Sigmoid colon (tissue), 7 donors: ENCODE measurements around the gene GPR148. TPM values are rescaled to one million over a fixed set of nuclear protein-coding genes. Genes with fewer than 3 reads are reported as not detected.

ENCODE experiments used
- DNase-seq: peaks from one replicate; pipeline ENCODE4 v3.0.0-alpha.2; 2019
- H3K27ac ChIP-seq, 4 donors: fragments of 200-600 bp; sonication (generic); one replicate each; pipeline ENCODE4 v1.5.1; 2016 to 2019; ENCODE audit warnings: mild to moderate bottlenecking in 1 of 4
- H3K27me3 ChIP-seq, 3 donors: fragments of 200-600 bp; sonication (generic); one replicate each; pipeline ENCODE4 v1.5.1; 2019; ENCODE audit warnings: mild to moderate bottlenecking in 1 of 3
- H3K36me3 ChIP-seq, 4 donors: fragments of 200-600 bp; sonication (generic); one replicate each; pipeline ENCODE4 v1.5.1; 2016 to 2019
- H3K4me1 ChIP-seq, 4 donors: fragments of 200-600 bp; sonication (generic); one replicate each; pipeline ENCODE4 v1.5.1; 2017 to 2019
- H3K4me3 ChIP-seq, 4 donors: fragments of 200-600 bp; sonication (generic); one replicate each; pipeline ENCODE4 v1.5.1; 2017 to 2019; ENCODE audit warnings: mild to moderate bottlenecking in 2 of 4, moderate library complexity in 1 of 4
- H3K9me3 ChIP-seq, 4 donors: fragments of 200-600 bp in 3 of 4; sonication (generic) in 3 of 4; one replicate each; pipeline versions ENCODE4 v1.5.1 to v1.6.1; 2013 to 2019
- EP300 ChIP-seq, 4 donors: sonication (generic); formaldehyde crosslinking; IDR thresholded peaks; one replicate each; pipeline ENCODE4 v1.6.1; 2017; ENCODE audit warnings: antibody characterized with exemption in 4 of 4
- POLR2A ChIP-seq, 2 donors: fragments of 450-650 bp; IDR thresholded peaks; one replicate each; pipeline ENCODE4 v1.6.1; 2016; ENCODE audit warnings: antibody characterized with exemption in 2 of 2, mild to moderate bottlenecking in 2 of 2, moderate library complexity in 2 of 2
- POLR2AphosphoS5 ChIP-seq, 4 donors: sonication (generic); formaldehyde crosslinking; IDR thresholded peaks; one replicate each; pipeline ENCODE4 v1.6.1; 2017; ENCODE audit warnings: antibody characterized with exemption in 4 of 4
- WGBS, 2 donors: extraction: QIAGEN DNeasy Blood & Tissue Kit; methylation state at CpG; one replicate each; pipeline ENCODE4 v1.1.7; 2013; 5-methylcytosine and 5-hydroxymethylcytosine counted together
- intact Hi-C: fragments of 100-400 bp; cut with DNase I; formaldehyde crosslinking; loops from one replicate; pipeline ENCODE4 v1.15.1; 2023
- polyA plus RNA-seq, 3 donors: library from polyadenylated mRNA; stranded (reverse); fragments of 200-250 nt; gene quantifications; one replicate each; pipeline ENCODE4 v1.2.3, GENCODE V29; 2013
- total RNA-seq, 4 donors: library from RNA; depleted of rRNA; stranded (reverse); fragments of >200 nt; gene quantifications; one replicate each; pipeline ENCODE4 v1.1.0, GENCODE V29; 2016
- TF ChIP-seq, protein P1 (sequence below), 4 experiments: fragments of 450-650 bp in 3 of 4; fragments of 200-600 bp in 1 of 4; IDR thresholded peaks; one replicate each; pipeline ENCODE4 v1.5.1; 2016 to 2019; ENCODE audit warnings: antibody characterized with exemption in 4 of 4, mild to moderate bottlenecking in 3 of 4, moderate library complexity in 2 of 4
- donor health status: healthy with polysubstance abuse.
- donor health status: Bipolar disorder and iron deficiency.
- donor health status: healthy.

Gene GPR148
- total and polyA plus RNA-seq, 7 donors: 0.04 TPM; not detected in 6

DNA sequence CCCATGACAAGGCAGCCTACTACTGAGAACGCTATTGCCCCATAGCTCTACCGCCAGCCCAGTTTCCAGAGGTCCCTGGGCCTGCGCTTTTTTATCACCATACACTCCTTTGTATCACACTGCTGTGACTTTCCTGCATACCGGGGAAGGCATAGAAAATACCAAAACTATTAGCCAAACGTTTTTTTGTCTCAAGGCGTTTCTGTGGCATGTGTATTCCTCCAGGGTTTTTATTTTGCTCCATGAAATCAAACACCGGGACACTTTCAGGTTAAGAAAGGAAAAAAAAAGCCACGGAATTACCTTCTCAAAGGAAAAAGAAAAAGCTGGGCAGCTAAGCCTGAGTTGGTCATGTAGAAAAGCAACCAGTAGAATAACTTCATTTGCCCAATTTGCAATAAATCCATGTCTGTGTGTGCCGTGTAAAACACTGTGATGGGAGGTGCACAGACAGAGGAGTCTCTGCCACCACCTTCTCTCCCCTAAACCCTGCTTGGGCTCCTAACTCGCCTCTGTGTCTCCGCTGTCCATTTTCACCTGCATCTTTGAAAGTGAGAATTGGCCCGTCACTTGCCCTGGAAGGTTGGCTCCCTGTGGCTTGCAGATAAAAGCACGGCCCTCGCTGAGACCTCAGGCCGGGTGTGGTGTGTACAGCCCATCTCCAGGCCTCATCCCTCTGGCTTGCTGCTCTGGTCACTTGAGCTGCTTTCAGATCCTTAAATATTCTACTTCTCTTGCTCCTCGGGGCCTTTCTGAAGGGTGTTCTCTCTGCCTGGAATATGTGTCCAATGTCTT lies 28.2 kb downstream of the GPR148 start:
- intact Hi-C loops: no loop called here
- 39 to 41% methylated on average over 16 of the region's 16 CpGs for WGBS, 2 donors

DNA sequence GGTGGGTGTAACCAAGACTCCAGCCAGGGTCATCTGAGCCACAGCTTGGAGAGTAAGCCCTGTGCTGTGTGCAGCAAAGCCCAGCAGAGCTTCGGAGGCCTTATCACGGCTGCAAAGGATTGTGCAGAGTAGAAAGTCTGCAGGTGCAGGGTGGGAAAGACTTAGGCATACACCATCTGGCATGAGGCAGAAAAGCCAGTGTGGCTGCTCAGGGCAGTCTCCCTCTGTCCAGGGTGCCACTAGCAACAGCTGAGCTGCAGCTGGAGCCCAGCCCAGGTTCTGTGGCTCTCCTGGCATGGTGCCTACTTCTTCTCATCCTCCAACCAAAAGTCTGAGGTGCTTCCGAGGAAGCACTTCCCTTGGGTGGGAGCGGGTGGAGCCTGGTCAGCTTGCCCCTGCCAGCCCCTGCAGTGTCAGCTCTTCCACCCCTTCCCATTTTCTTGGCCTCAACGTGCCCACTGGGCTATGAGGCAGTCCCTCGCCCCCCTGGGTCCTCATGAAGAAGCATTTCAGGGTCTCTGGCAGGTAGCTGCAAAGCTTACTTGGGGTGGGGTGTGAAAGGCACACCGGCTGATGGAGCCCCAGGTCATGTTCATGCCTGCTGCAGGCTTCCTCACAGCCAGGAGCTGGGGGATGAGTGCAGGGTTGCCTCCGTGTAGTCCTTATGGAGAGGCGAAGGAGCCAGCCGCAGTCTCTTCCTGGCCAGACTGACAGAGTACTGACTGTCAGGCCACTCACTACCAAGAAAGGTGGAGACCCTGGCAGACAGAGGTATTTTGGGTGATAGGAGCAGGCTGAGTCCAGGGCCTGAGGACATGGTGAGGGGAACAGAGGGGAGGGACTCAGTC lies 31.3 kb downstream of the GPR148 start:
- Histone ChIP-seq H3K4me3 (no peak overlapping the region), H3K36me3 (no peaks in the 10 kb centered on the region), H3K9me3 (no peaks in the 10 kb centered on the region), H3K27ac (no peak overlapping the region), H3K4me1 (peaks cover 0 to 5% (median 0%) of the 10 kb centered on the region in 4 donors), H3K27me3 (peaks cover 15 to 52% (median 35%) of the 10 kb centered on the region in 3 donors)
- intact Hi-C loops: no loop called here
- WGBS, 2 donors: 61 to 76% methylated on average over 10 of the region's 10 CpGs
- no peak for TF ChIP-seq EP300 (IDR thresholded peaks at IDR 0.05)
- TF ChIP-seq, protein P1, sequence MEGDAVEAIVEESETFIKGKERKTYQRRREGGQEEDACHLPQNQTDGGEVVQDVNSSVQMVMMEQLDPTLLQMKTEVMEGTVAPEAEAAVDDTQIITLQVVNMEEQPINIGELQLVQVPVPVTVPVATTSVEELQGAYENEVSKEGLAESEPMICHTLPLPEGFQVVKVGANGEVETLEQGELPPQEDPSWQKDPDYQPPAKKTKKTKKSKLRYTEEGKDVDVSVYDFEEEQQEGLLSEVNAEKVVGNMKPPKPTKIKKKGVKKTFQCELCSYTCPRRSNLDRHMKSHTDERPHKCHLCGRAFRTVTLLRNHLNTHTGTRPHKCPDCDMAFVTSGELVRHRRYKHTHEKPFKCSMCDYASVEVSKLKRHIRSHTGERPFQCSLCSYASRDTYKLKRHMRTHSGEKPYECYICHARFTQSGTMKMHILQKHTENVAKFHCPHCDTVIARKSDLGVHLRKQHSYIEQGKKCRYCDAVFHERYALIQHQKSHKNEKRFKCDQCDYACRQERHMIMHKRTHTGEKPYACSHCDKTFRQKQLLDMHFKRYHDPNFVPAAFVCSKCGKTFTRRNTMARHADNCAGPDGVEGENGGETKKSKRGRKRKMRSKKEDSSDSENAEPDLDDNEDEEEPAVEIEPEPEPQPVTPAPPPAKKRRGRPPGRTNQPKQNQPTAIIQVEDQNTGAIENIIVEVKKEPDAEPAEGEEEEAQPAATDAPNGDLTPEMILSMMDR (IDR thresholded peaks at IDR 0.05): no peak
- TF ChIP-seq POLR2A (IDR thresholded peaks at IDR 0.05): no peak
- TF ChIP-seq POLR2AphosphoS5 (IDR thresholded peaks at IDR 0.05): no peak
- no peak for DNase-seq

More for the DNA sequence above, 28.2 kb downstream of the GPR148 start:
- TF ChIP-seq, protein P1 (IDR thresholded peaks at IDR 0.05): no peak
- TF ChIP-seq POLR2AphosphoS5 (IDR thresholded peaks at IDR 0.05): no peak
- Histone ChIP-seq H3K36me3 (no peaks in the 10 kb centered on the region), H3K4me1 (peaks cover 0 to 5% (median 0%) of the 10 kb centered on the region in 4 donors), H3K27ac (no peak overlapping the region), H3K4me3 (no peak overlapping the region), H3K9me3 (no peaks in the 10 kb centered on the region), H3K27me3 (peaks cover 18 to 55% (median 32%) of the 10 kb centered on the region in 3 donors)
- no peak for DNase-seq

DNA sequence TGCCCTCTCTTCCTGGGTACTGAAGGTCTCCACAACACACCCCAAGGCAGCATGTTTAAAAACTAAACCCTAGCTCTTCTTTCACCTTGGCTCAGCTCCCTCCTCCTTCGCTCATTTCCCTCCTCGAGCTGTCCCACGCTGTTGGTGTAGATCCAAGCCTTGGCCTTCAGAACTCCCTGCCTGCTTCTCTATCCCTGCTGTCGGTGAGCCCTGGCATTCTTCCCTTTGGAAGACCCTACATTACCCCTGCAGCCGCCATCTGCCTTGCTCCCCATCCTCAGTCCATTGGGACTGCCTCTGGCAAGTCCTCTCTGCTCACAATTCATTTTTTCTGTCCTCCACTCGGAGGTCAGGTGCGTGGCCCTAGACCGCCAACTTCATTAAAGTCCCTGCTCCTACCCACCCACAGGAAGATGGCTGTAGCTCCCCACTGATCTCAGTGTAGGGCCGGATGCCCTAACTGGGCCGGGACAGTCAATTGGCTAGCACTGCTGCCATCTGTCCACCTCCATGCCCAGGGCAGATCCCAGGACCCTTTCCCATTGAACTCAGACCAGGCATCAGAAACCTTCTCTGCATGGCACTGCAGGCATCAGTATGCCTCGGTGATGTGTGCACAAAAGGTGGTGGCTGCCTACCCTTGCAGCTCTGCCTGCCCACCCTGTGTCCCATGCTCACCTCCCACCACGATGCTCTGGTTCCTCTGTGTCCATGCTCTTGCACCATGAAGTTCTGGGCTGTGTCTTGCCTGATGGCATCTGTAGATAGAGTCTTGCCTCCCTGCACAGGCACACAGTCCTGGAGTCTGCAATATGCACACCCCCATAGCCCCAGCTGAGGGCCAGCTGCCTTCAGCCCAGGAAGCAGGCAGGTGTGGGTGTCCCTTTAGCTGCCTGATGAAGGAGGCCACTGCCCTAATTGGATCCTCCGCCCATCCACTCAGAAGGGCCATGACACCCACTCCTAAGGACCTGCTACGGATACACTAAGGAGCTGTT lies 32.2 kb downstream of the GPR148 start:
- DNase-seq: no peak
- Histone ChIP-seq H3K27me3 (peaks cover 8 to 43% (median 27%) of the 10 kb centered on the region in 3 donors), H3K4me3 (no peak overlapping the region), H3K27ac (no peak overlapping the region), H3K4me1 (no peaks in the 10 kb centered on the region), H3K9me3 (no peaks in the 10 kb centered on the region), H3K36me3 (no peaks in the 10 kb centered on the region)
- no peak for TF ChIP-seq EP300 (IDR thresholded peaks at IDR 0.05)
- no peak for TF ChIP-seq POLR2A (IDR thresholded peaks at IDR 0.05)
- TF ChIP-seq, protein P1 (IDR thresholded peaks at IDR 0.05): no peak
- no peak for TF ChIP-seq POLR2AphosphoS5 (IDR thresholded peaks at IDR 0.05)
- WGBS, 2 donors: 80 to 82% methylated on average over 14 of the region's 14 CpGs
- intact Hi-C loops: no loop called here
